CD4-positive, alpha-beta T cell treated with Interleukin-17A for 4 hours (primary cell): ENCODE data around the gene SMAD9.

Source experiments
- DNase-seq: peaks from one replicate; pipeline ENCODE4 v3.0.0-alpha.2; 2020; ENCODE audit warnings: mixed read lengths

Gene SMAD9

DNA sequence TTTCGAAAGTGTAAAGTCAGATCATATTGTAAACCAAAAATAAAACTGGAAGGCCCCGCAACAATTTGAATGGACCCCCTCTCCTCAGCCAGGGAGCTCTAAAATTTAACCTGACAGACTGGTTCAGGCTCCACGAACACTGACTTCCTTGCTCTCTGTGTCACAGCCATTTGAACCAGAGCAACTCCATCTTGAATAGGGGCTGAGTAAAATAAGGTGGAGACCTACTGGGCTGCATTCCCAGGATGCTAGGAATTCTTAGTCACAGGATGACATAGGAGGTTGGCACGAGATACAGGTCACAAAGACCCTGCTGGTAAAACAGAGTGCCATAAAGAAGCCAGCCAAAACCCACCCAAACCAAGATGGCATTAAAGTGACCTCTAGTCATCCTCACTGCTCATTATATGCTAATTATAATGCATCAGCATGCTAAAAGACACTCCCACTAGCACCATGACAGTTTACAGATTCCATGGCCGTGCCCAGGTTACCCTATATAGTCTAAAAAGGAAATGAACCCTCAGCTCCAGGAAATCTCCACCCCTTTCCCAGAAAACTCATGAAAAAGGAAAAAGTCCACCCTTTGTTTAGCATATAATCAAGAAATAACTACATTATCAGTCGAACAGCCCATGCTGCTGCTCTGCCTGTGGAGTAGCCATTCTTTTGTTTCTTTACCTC lies 57.9 kb downstream of the SMAD9 start:
- DNase-seq = no peak

DNA sequence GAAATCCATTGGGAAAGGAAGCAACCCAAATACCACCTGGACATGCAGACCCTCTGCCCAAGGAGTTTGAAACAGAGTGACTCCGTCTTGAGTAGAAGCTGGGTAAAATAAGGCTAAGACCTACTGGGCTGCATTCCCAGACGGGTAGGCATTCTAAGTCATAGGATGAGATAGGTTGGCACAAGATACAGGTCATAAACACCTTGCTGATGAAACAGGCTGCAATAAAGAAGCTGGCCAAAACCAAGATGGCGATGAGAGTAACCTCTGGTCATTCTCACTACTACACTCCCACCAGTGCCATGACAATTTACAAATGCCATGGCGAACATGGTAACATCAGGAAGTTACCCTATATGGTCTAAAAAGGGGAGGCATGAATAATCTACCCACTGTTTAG lies 60.8 kb downstream of the SMAD9 start:
- DNase-seq = no peak

DNA sequence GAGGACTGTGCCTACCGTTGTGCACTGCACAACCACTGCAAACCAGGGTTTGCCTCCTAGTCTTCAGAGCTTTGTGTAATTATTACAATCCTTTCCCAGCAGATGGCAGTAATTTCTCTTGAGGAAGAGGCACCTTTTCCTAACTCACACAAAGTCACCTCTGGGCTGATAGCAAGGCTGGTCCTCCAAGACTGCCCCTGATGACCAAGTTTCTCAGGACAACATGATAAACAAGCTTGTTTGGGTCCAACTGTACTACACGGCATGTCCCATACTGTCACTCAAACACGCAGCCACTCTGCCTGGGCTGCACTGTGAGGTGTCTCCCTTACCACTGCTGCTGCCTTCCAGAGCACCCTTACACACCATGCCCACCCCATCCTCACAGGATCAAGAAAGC lies 61.7 kb downstream of the SMAD9 start:
- no peak for DNase-seq

DNA sequence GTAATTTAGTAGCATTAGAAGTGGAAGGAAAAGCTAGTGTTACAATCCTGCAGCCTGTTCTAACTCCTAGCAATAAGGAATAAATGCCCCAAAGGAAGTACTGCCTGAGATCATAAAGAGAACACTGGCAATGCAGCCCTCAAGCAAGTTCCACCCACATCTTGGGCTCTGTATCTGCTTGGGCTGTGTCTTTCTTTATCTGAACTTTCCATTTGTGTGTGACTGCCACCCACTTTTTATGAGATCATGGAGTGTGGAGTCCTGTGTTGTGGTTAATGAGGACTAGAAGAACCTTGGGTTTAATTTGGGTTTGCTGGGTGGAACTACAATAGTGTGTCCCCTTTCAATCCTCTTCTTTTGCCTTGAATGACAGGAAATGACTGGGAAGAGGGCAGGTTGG lies 62.8 kb downstream of the SMAD9 start:
- no peak for DNase-seq

DNA sequence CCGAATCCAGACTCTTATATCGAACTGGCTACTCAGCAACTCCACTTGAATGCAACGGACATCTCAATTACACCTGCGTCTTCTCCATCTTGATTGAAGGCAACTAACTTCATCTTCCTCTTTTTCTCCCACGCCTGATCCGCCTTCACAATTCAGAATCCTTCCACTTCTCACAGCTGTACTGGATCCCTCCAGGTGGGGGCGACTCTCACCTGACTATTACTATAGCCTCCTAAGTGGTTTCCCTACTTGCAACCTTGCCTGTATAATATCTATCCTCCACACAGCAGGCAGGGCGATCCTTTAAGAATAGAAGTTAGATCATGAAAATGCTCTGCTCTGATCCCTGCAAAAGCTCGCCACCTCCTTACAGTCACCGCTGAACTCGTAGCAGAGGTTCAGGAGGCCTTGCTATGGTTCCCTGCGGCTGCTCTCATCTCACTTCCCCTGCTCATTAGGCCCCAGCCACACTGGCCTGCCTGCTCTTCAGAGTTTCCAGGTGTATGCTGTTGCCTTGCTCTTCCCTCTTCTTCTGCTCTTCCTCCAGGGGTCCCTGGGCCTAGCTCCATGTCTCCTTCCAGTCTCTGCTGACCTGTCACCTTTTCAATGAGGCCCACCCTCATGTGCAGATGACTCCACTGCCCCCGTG lies 69.1 kb downstream of the SMAD9 start:
- no peak for DNase-seq

DNA sequence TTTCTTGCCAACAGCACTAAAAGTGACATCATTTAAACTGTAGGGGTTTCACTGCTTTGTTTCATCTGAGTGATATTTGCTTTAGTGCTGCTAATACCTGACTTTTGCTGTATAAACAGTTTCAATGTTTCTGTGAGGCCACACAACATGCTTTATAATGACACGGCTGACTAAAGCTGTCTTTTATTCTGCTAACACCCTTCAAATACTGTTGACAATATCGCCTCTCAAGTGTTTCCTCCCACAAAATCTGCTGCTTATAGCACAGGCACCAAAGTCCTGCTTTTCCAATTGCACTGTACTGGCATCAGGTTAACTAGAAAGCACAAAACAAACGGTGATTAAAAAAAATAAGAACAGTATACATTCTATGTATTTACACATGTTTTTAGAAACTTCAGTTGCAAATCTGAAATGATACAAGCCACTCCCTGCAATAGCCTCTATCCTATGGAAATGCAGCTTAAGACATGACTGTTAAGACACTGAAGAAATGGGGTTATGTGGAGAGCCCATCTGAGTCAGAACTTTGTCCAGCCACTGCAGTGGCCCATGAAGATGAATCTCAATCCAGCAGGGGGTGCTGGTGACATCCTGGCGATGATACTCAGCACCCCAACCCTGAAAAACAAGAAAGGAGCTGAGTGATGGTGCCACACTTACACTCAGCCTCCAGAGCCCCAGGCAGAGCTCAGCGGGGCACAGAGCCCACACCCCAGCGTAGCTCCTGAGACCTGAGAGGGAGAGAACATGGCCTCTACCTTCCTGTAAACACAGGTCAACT lies 71.6 kb downstream of the SMAD9 start:
- DNase-seq = no peak

DNA sequence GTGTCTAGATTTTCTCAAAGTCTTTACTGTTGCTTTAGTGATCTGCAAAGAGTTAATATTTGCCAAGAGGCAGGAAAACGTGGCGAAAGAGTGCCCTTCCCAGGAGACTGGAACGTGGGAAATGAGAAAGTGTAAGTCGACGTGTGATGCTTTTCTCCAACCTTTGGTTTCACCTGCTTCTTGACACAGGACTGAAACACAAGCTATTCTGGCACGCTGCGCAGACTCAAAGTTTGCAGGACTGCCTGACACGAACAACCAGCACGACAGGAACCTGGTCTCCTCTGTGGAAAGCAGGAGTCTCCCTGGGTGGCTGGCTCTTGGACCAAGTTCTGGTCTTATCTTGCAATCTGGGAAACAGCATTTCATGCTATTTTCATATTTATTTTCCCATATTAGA lies 72.4 kb downstream of the SMAD9 start:
- DNase-seq = no peak

DNA sequence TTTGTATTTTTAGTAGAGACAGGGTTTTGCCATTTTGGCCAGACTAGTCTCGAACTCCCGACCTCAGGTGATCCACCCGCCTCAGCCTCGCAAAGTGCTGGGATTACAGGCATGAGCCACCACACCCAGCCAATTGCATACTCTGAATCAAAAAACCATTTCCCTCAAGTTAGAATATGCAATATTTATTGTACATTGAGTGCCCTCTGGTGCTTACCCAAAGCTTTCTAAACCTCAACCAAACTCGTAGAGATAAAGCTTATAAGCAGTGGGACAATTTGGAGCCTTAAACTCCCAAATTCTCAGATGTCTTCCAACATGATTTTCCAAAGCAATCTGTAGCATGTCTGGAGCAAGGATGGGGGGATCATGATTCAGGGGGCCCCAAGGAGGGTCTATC lies 78.6 kb downstream of the SMAD9 start:
- DNase-seq = no peak

DNA sequence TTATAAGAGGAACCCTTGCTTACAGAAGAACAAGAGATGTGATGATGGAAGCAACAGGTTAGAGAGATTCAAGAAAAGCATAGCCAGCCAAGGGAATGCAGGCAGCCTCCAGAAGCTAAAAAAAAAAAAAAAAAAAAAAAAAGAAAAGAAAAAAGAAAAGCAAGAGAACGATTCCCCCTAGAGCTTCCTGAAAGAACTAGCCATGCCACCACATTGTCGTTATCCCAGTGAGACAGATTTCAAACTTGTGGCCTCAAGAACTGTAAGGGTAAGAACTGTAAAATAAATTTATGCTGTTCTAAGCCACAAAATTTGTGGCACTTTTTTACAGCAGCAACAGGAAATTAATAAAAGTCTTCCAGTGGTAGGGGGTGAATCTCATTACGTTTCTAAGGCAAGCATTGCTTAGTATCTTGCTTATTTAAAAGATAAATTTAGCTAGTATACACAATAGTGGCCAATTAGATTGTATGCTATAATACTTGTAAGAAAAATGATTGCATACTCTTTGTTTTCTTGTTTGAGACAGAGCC lies 79.3 kb downstream of the SMAD9 start:
- DNase-seq = no peak

DNA sequence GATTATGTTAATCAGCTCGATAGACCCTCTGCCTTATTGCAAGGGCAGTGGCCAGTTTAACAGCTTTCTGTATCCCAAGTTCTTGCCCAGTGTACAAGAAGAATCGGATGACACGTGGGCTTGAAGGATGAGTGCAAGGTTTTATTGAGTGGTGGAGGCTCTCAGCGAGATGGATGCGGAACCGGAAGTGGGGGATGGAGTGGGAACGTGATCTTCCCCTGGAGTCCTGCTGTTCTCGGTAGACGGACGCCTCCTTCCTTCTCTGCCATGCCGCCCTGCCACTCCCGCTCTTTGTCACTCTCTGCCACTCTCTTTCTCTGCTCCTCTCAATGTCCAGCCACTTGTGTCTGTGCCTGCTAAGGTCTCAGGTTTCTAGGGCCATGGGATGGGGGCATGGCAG lies 80.1 kb downstream of the SMAD9 start:
- no peak for DNase-seq

DNA sequence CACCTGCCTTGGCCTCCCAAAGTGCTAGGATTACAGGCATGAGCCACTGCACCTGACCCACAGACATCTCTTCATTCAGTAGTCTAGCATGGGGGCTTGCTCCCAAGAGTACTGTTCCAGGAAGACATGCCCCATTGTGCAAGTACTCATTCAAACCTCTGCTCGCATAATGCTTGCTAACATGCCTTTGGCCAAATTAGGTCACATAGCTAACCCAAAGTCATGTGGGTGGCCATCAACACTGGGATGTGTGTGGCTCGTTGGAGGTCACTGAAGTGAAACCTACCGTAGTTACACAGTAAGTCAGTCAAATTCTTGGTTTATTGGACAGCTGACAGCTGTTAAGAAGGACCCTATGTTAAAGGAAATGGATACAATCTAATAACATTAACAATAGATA lies 80.8 kb downstream of the SMAD9 start:
- DNase-seq = no peak

DNA sequence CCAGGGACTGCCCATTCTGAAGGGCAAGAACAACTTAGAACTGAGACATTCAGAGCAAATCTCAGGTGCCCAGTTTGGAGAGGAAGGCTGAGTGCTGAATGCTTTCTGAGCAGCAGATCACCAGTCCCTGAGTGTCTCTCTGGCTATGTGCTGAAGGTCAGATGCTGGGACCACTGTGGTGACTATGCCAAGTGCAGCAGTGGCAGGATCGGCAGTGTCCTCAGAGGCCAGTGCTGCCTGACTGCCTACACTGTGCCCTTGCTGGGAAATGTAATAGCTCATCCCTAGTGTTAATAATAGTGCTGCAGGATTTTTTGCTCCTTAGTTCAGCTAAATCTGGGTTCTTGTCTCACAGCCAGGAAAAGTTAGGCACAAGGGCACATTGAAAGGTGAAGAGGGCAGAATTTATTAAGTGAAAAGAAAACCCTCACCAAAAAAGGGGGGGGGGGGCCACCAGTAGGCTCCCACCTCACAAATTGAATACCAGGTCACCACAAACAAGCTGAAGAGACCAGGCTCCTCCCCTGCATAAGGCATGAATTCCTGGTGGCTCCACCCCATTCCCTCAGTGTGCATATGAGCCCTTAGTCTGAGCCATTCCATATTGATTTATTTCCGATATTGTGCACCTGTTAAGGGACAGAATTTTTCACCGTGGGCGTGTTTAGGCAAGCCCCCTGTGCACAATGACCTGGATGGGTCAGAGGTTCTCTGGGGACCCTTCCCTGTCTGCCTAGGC lies 82.5 kb downstream of the SMAD9 start:
- no peak for DNase-seq

DNA sequence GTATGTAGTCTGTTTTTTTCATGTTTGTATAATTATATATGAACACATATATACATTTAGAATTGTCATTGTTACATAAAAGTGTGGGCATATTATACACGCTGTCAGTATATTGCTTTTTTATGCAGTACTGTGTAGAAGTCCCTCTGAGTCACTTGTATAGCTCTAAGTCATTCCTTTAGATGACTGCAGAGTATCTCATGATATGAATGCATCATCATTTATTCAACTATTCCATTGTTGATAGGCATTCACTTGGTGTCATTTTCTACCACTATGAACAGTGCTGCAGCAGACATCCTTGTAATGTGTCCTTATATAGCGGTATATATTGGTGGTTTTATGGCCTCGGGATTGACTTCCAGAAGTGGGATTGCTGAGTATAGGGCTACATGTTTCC lies 85.7 kb downstream of the SMAD9 start:
- DNase-seq = no peak

DNA sequence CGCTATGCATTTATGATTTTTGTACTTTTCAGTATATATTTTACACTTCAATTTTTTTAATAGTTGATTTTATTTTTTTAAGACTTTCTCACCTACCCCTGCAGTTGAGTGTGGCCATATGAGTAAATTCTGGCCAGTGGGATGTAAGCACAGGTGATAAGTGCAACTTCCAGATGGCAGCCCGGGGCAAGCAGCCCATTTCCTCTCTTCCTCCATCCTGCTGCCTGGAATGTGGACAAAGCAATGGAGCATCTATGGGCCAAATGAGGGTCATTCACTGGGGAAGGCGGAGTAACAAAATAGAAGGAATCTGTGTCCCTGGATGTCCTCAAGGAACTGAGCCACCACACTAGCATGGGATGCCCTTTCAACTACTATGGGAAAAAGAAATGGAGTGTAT lies 88.7 kb downstream of the SMAD9 start:
- no peak for DNase-seq

DNA sequence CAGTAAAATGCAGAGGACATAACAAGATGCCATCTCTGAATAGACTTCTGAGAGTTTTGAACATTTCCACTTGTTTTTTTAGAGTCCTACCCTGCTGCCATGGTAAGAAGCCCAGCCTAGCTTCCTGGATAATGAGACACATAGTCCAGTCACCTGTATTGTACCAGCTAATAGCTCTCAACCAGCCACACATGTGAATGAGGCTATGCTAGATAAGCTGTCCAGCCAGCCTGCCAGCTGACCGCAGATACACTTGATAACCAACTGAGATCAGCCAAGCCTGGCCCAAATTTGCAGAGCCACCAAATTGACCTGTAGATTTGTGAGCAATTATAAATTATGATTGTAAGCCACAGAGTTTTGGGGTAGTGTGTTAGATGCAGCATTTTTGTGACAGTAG lies 90.3 kb downstream of the SMAD9 start:
- DNase-seq = no peak

DNA sequence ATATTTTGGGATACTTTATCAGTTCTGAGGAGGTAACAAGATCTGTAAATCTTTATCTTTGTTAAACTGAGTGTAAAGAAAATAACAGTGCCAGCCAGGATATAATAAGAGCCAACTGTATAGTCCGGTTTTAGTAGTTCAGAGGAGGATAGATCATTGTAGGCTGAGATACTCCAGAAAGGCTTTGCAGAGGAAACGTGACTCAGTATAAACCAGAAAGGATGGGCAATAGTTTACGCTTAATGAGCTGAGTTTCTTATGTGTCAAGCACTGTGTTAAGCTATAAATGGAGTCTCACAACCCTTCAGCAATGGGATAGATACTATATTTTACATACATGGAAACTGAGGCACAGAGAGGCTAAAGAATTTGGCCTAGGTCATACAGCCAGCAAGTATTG lies 97.3 kb downstream of the SMAD9 start:
- no peak for DNase-seq

DNA sequence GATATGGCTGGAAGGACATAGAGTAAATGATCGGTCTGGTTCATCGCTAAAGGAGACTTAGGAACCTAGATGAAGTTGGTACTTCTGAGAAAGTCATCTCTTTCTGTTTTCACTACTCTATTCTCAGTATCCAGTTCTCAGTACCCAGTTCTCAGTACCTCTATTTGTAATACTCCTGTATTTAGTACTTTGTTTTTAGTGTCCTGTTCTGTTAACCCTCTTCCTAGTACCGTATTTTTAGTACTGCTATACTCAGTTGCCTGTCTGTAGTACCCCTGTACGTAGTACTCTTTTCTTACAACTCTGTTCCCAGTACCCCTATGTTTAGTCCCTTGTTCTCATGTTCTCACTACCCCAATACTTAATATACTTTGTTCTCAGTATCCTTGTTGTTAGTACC lies 99.8 kb downstream of the SMAD9 start:
- DNase-seq = no peak

DNA sequence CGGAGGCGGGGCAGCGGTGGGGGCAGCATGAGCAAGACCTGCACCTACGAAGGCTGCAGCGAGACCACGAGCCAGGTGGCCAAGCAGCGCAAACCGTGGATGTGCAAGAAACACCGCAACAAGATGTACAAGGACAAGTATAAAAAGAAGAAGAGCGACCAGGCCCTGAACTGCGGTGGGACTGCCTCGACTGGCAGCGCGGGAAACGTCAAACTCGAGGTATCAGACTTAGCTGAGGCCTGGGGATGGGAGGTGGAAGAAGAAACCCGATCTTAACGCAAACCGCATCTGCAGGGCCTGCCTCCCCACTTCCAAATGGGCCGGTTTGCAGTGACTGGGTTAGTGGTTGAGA lies 100.3 kb downstream of the SMAD9 start:
- peak; percentile 30 for DNase-seq

DNA sequence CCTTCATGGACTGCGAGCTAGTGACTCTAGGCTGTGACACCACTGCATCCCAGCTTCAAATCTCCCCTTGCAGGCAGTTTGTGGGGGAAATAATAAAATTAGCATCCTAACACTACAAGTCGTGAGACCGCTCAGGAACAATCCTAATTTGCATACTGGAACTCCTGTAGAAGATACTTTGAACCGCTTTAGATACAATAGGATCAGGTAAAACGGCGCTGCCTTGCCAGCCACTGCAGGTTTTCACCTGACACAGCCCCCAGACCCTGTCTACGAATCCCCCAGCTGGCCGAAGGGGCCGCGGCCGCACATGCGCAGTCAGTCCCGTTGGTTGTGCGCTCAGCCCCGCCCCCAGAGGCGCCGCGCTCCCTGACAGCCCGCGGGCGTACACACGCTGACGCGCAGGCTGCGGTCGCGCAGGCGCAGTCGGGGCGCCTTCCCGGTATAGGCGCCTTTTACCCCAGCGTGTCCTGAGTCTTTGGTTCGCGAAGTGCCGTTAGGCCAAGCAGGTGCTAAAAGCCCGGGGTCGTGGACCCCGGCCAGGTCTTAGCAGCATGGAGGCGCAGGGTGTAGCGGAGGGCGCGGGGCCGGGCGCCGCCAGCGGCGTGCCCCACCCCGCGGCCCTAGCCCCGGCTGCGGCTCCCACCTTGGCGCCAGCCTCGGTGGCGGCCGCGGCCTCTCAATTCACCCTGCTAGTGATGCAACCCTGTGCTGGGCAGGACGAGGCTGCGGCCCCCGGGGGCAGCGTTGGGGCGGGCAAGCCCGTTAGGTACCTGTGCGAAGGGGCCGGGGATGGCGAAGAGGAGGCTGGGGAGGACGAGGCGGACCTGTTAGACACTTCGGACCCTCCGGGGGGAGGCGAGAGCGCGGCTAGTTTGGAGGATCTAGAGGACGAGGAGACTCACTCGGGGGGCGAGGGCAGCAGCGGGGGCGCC lies 101.0 kb downstream of the SMAD9 start, which contains the start of gene RFXAP:
RFXAP (plus strand) TSS at position 419 of the 935 bp plus-strand sequence; CDS start at position 555, 136 bp downstream.
- DNase-seq = peak; percentile 96

DNA sequence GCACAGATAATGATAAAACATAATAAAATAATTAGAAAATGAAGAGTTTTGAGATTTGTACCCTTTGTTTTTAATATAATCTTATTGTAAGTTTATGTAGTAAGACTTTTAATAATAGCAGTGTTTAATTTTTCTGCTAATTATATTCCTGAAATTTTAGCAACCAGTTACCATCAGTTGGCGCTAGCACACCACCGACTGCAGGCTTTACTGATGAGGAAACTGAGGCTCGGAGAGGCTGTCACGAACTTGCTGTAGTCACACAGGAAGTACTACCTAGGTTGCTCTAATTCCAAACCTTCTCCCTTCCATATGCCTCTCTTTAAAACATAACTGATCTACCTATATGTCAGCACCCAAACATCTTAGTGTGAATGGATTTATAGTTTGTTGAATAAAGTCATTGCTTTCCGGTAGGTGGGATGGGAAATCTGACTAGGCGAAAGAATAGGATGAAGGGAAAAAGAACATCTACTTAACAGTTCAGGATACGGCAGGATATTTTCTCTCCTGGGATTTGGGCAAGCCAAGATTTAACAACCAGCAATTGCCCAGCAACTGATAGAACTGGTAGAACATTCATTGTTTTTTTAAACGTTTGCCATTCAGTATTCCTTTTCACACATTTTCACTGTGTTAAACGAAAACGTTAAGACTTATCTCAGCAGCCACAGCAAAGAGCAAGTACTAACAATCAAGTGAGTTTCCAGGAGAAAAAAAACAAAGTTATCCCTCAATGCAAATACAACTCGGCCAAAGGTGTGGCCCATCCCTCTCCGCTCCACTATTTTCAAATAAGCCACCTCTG lies 101.8 kb downstream of the SMAD9 start:
- DNase-seq = no peak

DNA sequence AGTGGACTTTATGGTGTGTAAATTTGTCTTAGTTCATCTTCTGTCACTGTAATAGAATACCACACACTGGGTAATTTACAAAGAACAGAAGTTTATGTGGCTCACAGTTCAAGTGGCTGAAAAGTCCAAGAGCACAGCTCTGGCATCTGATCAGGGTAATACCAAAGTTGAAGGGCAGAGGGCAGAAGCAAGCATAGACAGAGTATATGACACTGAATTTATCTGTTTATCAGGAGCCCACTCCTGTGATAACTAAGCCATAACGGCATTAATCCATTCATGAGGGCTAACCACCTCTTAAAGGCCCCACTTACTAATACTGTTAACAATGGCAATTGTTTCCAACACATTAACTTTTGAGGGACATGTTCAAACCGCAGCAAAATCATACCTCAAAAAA lies 105.0 kb downstream of the SMAD9 start:
- DNase-seq = no peak
